ENCODE results near the gene IL23R. TPM values are rescaled to one million over a fixed set of nuclear protein-coding genes. Genes with fewer than 3 reads are reported as not detected.

Gene IL23R
- total RNA-seq, 3 donors from 2014 or later: not detected

GRCh38 chr1:67192902-67193301 is 26.6 kb downstream of the IL23R start:
- TF ChIP-seq POLR2A (IDR thresholded peaks at IDR 0.05): no peak
- TF ChIP-seq POLR2AphosphoS5 (IDR thresholded peaks at IDR 0.05): no peak
- no peak for TF ChIP-seq CTCF (IDR thresholded peaks at IDR 0.05)
- H3K27me3 ChIP-seq: no peaks in the 10 kb centered on the region
- no peak for DNase-seq (ENCODE audit: low spot score in 2 of 2)
- no peaks in the 10 kb centered on the region for H3K4me1 ChIP-seq
- H3K4me3 ChIP-seq: no peak overlapping the region
- no peaks in the 10 kb centered on the region for H3K36me3 ChIP-seq
- H3K9me3 ChIP-seq: no peaks in the 10 kb centered on the region
- intact Hi-C loops (cut with DNase I; ENCODE audit: low total_unique reads): no loop called here
- no peak overlapping the region for H3K27ac ChIP-seq

- Histone ChIP-seq H3K27ac (no peak overlapping the region), H3K9me3 (no peaks in the 10 kb centered on the region)
- TF ChIP-seq POLR2A (IDR thresholded peaks at IDR 0.05) (no peak), CTCF (IDR thresholded peaks at IDR 0.05) (no peak), POLR2AphosphoS5 (IDR thresholded peaks at IDR 0.05) (no peak)
Measured at GRCh38 chr1:67193704-67194103, 27.4 kb downstream of the IL23R start.

GRCh38 chr1:67194209-67194863 is 28.1 kb downstream of the IL23R start:
- Histone ChIP-seq H3K27me3 (no peaks in the 10 kb centered on the region), H3K36me3 (no peaks in the 10 kb centered on the region), H3K4me3 (no peak overlapping the region), H3K27ac (no peak overlapping the region), H3K9me3 (no peaks in the 10 kb centered on the region), H3K4me1 (no peaks in the 10 kb centered on the region)
- intact Hi-C loops (cut with DNase I; ENCODE audit: low total_unique reads): no loop called here
- TF ChIP-seq POLR2A (IDR thresholded peaks at IDR 0.05) (no peak), POLR2AphosphoS5 (IDR thresholded peaks at IDR 0.05) (no peak), CTCF (IDR thresholded peaks at IDR 0.05) (no peak)
- DNase-seq (ENCODE audit: low spot score in 2 of 2): no peak

More at GRCh38 chr1:67193704-67194103, 27.4 kb downstream of the IL23R start:
- no peak for DNase-seq (ENCODE audit: low spot score in 2 of 2)
- intact Hi-C loops (cut with DNase I; ENCODE audit: low total_unique reads): no loop called here
- H3K27me3 ChIP-seq: no peaks in the 10 kb centered on the region
- H3K4me1 ChIP-seq: no peaks in the 10 kb centered on the region
- no peaks in the 10 kb centered on the region for H3K36me3 ChIP-seq
- H3K4me3 ChIP-seq: no peak overlapping the region

- no peak for DNase-seq (ENCODE audit: low spot score in 2 of 2)
- H3K4me3 ChIP-seq: no peak overlapping the region
- no peaks in the 10 kb centered on the region for H3K27me3 ChIP-seq
- H3K4me1 ChIP-seq: no peaks in the 10 kb centered on the region
- no peaks in the 10 kb centered on the region for H3K9me3 ChIP-seq
- TF ChIP-seq POLR2AphosphoS5 (IDR thresholded peaks at IDR 0.05) (no peak), CTCF (IDR thresholded peaks at IDR 0.05) (no peak)
- H3K27ac ChIP-seq: no peak overlapping the region
- H3K36me3 ChIP-seq: no peaks in the 10 kb centered on the region
- intact Hi-C loops (cut with DNase I; ENCODE audit: low total_unique reads): no loop called here
Measured at GRCh38 chr1:67200755-67201154, 34.5 kb downstream of the IL23R start.

GRCh38 chr1:67201891-67202290 is 35.6 kb downstream of the IL23R start:
- no peak overlapping the region for H3K27ac ChIP-seq
- no peaks in the 10 kb centered on the region for H3K9me3 ChIP-seq
- H3K4me3 ChIP-seq: no peak overlapping the region
- no peak for DNase-seq (ENCODE audit: low spot score in 2 of 2)
- H3K4me1 ChIP-seq: no peaks in the 10 kb centered on the region
- no peaks in the 10 kb centered on the region for H3K36me3 ChIP-seq
- intact Hi-C loops (cut with DNase I; ENCODE audit: low total_unique reads): no loop called here
- TF ChIP-seq CTCF (IDR thresholded peaks at IDR 0.05) (no peak), POLR2A (IDR thresholded peaks at IDR 0.05) (no peak), POLR2AphosphoS5 (IDR thresholded peaks at IDR 0.05) (no peak)
- no peaks in the 10 kb centered on the region for H3K27me3 ChIP-seq

Measured in breast epithelium (tissue), 4 donors.